Upper lobe of left lung (tissue), 6 donors: Measurements from ENCODE around the gene MRPL20. TPM values are rescaled to one million over a fixed set of nuclear protein-coding genes. Genes with fewer than 3 reads are reported as not detected.

Source experiments
- ATAC-seq, 2 donors: fragments of 200-7000 bp; cut with Tn5 transposase; one replicate each; pipeline ENCODE4 v1.9.1; 2022; ENCODE audit warnings: mild to moderate bottlenecking in 2 of 2, moderate library complexity in 2 of 2; ENCODE audit not compliant: low FRiP score in 2 of 2
- DNase-seq, 2 donors: peaks; one replicate each; pipeline ENCODE4 v3.0.0-alpha.2; 2019 to 2020
- H3K27ac ChIP-seq, 4 donors: fragments of 200-600 bp; sonication (generic); one replicate each; pipeline ENCODE4 v1.5.1; 2016 to 2019
- H3K27me3 ChIP-seq, 4 donors: fragments of 200-600 bp; sonication (generic); one replicate each; pipeline ENCODE4 v1.5.1; 2017 to 2019
- H3K36me3 ChIP-seq, 4 donors: fragments of 200-600 bp; sonication (generic); one replicate each; pipeline ENCODE4 v1.5.1; 2016 to 2019
- H3K4me1 ChIP-seq, 4 donors: fragments of 200-600 bp; sonication (generic); one replicate each; pipeline ENCODE4 v1.5.1; 2018 to 2019
- H3K4me3 ChIP-seq, 4 donors: fragments of 200-600 bp; sonication (generic); one replicate each; pipeline ENCODE4 v1.5.1; 2017 to 2019; ENCODE audit warnings: mild to moderate bottlenecking in 2 of 4, moderate library complexity in 1 of 4
- H3K9me3 ChIP-seq, 4 donors: fragments of 200-600 bp; sonication (generic); one replicate each; pipeline ENCODE4 v1.5.1; 2018 to 2019
- EP300 ChIP-seq, 4 donors: sonication (generic); formaldehyde crosslinking; IDR thresholded peaks; one replicate each; pipeline ENCODE4 v1.5.1; 2017; ENCODE audit warnings: antibody characterized with exemption in 4 of 4, control low read depth in 2 of 4
- POLR2A ChIP-seq, 4 donors: fragments of 450-650 bp; IDR thresholded peaks; one replicate each; pipeline ENCODE4 v1.5.1; 2016 to 2017; ENCODE audit warnings: antibody characterized with exemption in 4 of 4, mild to moderate bottlenecking in 2 of 4
- POLR2AphosphoS5 ChIP-seq, 2 donors: sonication (generic); formaldehyde crosslinking; IDR thresholded peaks; one replicate each; pipeline ENCODE4 v1.5.1; 2017; ENCODE audit warnings: antibody characterized with exemption in 2 of 2
- WGBS, 2 donors: methylation state at CpG; one replicate each; pipeline ENCODE4 v1.1.5; 2017 to 2018; 5-methylcytosine and 5-hydroxymethylcytosine counted together
- total RNA-seq, 6 donors: library from RNA; depleted of rRNA in 4 of 6; stranded (reverse); fragments of >200 nt in 4 of 6; gene quantifications; one replicate each; pipeline versions ENCODE4 v1.1.0 to v1.2.1, GENCODE V29; 2016 to 2021
- TF ChIP-seq, protein P1 (sequence below), 6 experiments: fragments of 450-650 bp in 4 of 6; fragments of 200-600 bp in 2 of 6; sonication (generic) in 2 of 6; IDR thresholded peaks; one replicate each; pipeline ENCODE4 v1.5.1; 2016 to 2019; ENCODE audit warnings: antibody characterized with exemption in 6 of 6
- donor health status: DM: no; HTN: no; CAD: no; lungs with moderate emphysema.
- donor health status: DM: no; HTN: yes; CAD: no; lungs with severe emphysema.

Gene MRPL20
- total RNA-seq, 6 donors from 2014 or later, result 90.7 to 145 (median 101) TPM

GRCh38 chr1:1400576-1401456 lies 6.3 kb downstream of the MRPL20 start:
- H3K4me1 ChIP-seq, result peaks cover 30 to 50% (median 34%) of the 10 kb centered on the region in 4 donors
- DNase-seq, result no peak
- TF ChIP-seq POLR2A (IDR thresholded peaks at IDR 0.05) (no peak), EP300 (IDR thresholded peaks at IDR 0.05) (no peak), POLR2AphosphoS5 (IDR thresholded peaks at IDR 0.05) (no peak)
- TF ChIP-seq, protein P1, sequence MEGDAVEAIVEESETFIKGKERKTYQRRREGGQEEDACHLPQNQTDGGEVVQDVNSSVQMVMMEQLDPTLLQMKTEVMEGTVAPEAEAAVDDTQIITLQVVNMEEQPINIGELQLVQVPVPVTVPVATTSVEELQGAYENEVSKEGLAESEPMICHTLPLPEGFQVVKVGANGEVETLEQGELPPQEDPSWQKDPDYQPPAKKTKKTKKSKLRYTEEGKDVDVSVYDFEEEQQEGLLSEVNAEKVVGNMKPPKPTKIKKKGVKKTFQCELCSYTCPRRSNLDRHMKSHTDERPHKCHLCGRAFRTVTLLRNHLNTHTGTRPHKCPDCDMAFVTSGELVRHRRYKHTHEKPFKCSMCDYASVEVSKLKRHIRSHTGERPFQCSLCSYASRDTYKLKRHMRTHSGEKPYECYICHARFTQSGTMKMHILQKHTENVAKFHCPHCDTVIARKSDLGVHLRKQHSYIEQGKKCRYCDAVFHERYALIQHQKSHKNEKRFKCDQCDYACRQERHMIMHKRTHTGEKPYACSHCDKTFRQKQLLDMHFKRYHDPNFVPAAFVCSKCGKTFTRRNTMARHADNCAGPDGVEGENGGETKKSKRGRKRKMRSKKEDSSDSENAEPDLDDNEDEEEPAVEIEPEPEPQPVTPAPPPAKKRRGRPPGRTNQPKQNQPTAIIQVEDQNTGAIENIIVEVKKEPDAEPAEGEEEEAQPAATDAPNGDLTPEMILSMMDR (IDR thresholded peaks at IDR 0.05), result no peak
- H3K36me3 ChIP-seq, result peaks cover 25 to 70% (median 58%) of the 10 kb centered on the region in 4 donors
- H3K27ac ChIP-seq, result peak overlapping the region; percentile 90 to 94 (median 93)
- peak overlapping the region in 3 of 4 donors; percentile 98 to 100 (median 100) for H3K4me3 ChIP-seq
- H3K27me3 ChIP-seq, result no peaks in the 10 kb centered on the region
- ATAC-seq, result no peak
- H3K9me3 ChIP-seq, result no peaks in the 10 kb centered on the region
- 88 to 90% methylated on average over 7 to 22 of the region's 22 CpGs for WGBS, 2 donors

DNA sequence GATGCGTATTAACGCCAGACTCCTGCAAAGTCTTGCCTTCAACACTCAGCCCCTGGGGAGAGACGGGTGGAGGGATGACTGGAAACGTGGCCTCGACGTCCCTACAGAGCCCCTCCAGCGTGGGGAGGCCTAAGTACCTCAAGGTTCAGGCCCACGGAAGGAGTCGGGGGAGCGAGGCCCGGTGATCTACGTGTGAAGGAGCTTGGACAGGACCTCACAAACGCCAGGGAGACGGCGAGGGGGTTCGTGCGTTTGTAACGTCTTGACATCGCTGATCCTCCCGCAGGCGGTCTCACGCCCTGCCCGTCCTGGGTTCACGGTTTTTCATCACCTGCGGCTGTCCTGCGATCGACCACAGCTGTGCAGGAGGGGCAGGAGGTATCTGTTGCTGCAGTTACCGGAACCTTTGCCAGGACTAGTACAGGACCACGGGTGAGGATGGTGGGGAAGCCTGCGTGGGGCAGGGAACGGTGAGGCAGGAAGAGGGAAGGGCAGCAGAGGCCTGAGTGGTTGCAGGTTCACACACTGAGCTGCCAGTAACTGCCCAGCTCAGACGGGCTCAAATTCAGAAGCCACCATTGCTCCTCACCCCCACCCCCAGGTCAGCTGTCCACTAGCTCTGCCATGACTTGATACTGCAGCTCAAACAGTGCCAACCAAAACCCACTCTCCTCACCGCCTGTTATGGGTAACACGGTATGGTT lies 7.1 kb downstream of the MRPL20 start:
- no peak for TF ChIP-seq POLR2AphosphoS5 (IDR thresholded peaks at IDR 0.05)
- TF ChIP-seq POLR2A (IDR thresholded peaks at IDR 0.05), result no peak
- no peak for TF ChIP-seq EP300 (IDR thresholded peaks at IDR 0.05)
- TF ChIP-seq, protein P1 (IDR thresholded peaks at IDR 0.05), result no peak
- Histone ChIP-seq H3K9me3 (no peaks in the 10 kb centered on the region), H3K27ac (peak overlapping the region; percentile 90 to 94 (median 93)), H3K4me3 (peak overlapping the region; percentile 83 to 100 (median 99)), H3K36me3 (peaks cover 25 to 70% (median 56%) of the 10 kb centered on the region in 4 donors), H3K4me1 (peaks cover 24 to 47% (median 27%) of the 10 kb centered on the region in 4 donors), H3K27me3 (no peaks in the 10 kb centered on the region)
- ATAC-seq, result peak in 1 of 2 donors; percentile 8
- 2 to 6% methylated on average over 23 to 30 of the region's 34 CpGs for WGBS, 2 donors
- no peak for DNase-seq

DNA sequence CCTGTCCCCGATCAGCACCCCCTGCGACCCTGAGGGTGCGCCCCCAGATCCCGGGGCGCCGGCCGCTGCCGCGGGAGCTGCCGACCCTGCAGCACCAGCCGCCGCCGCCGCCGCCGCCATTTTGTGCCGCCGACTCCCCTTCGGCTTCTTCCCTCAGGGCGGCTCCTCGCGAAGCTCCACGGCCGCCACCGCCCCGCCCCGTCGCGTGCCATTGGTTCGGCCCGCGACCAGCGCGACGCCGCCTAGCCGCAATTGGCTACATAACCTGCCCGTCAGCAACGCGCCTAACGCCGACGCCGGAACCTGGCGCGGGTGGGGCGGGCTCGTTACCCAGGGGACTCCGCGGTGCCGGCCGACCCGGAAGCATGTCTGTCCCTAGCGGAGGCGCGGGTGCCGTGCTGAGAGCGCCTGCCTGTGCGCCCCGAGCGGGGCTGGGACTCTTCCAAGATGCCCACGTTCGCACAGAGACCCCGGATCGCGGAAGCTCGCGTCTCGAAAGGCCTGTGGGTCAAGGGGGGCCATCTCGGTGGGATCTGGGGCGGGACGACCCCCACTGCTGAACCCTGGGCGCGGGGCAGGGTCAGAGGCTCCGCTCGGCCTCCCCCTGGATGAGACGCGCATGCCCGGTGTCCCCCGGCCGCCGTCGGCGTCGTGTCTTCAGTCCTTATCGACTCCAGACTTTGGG lies 7.8 kb downstream of the MRPL20 start, which contains the start of gene CCNL2:
TSS of gene CCNL2 (minus strand) at position 149 of the 685 bp plus-strand sequence. CDS start at position 120, 29 bp downstream.
- Histone ChIP-seq H3K27ac (peak within 1 kb of the TSS; percentile 90 to 94 (median 93)), H3K36me3 (peaks cover 22 to 70% (median 54%) of the 10 kb centered on the region in 4 donors), H3K9me3 (no peaks in the 10 kb centered on the region), H3K27me3 (no peaks in the 10 kb centered on the region), H3K4me1 (peaks cover 24 to 47% (median 26%) of the 10 kb centered on the region in 4 donors), H3K4me3 (peak within 1 kb of the TSS; percentile 96 to 100 (median 99))
- WGBS, 2 donors, result 0 to 1% methylated on average over 4 to 43 of the region's 86 CpGs
- peak; percentile 98 to 100 for DNase-seq
- ATAC-seq, result peak; percentile 99
- TF ChIP-seq POLR2AphosphoS5 (IDR thresholded peaks at IDR 0.05) (peak; percentile 84 to 92), POLR2A (IDR thresholded peaks at IDR 0.05) (peak in 3 of 4 donors; percentile 41 to 81 (median 69)), EP300 (IDR thresholded peaks at IDR 0.05) (no peak)
- TF ChIP-seq, protein P1 (IDR thresholded peaks at IDR 0.05), result peak; percentile 77 to 95 (median 91)

DNA sequence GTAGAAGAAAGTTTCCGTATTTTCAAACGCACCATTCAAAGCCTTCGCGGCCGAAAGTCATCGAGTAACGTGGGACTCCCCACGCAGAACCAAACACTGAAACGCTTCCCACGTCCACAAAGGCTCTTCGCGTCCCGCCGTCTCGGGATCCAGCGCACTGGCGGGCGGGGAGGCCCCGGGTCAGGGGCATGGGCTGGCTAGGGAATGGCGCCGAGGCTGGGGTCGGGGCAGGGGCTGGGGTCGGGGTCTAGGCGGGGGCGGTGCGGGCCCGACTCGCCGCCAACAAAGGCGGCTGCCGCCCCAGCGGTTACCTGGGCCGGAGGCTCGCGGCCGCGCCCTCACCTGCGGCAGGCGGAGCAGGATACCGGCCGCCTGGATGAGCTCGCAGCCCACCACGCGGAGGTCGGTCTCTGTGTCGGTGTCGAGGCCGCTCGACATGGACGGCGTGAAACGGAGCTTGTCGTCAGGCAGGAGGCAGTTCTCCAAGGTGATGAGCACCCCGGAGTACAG lies 8.4 kb downstream of the MRPL20 start:
- Histone ChIP-seq H3K4me1 (peaks cover 24 to 45% (median 26%) of the 10 kb centered on the region in 4 donors), H3K9me3 (no peaks in the 10 kb centered on the region), H3K27me3 (no peaks in the 10 kb centered on the region), H3K36me3 (peaks cover 23 to 70% (median 55%) of the 10 kb centered on the region in 4 donors), H3K4me3 (peak overlapping the region; percentile 96 to 100 (median 99)), H3K27ac (peak overlapping the region; percentile 90 to 94 (median 93))
- no peak for TF ChIP-seq EP300 (IDR thresholded peaks at IDR 0.05)
- WGBS, 2 donors, result 1% methylated on average over 50 of the region's 54 CpGs; no CpG with 5 or more reads in 1 of the 2 donors
- DNase-seq, result no peak
- ATAC-seq, result peak in 1 of 2 donors; percentile 4
